Measurements from ENCODE around the gene GRAMD2A. TPM values are rescaled to one million over a fixed set of nuclear protein-coding genes. Genes with fewer than 3 reads are reported as not detected.

GRAMD2A gene
- total RNA-seq, 1 donor from 2014 or later, result 0.21 TPM

- Mint-ChIP-seq H3K4me3 (no peak overlapping the region), H3K27me3 (ENCODE audit: insufficient read depth) (peaks cover 17% of the 10 kb centered on the region), H3K9me3 (no peaks in the 10 kb centered on the region), H3K27ac (no peak overlapping the region), H3K36me3 (ENCODE audit: low read depth) (no peaks in the 10 kb centered on the region), H3K4me1 (ENCODE audit: low read depth) (no peaks in the 10 kb centered on the region)
- intact Hi-C loops (cut with micrococcal nuclease), result no loop called here
- DNase-seq (ENCODE audit: low spot score), result no peak
These were observed 69.2 kb downstream of the GRAMD2A start for GRCh38 chr15:72128359-72128758.

GRCh38 chr15:72127724-72128322 lies 69.8 kb downstream of the GRAMD2A start:
- no peak for DNase-seq (ENCODE audit: low spot score)
- Mint-ChIP-seq H3K36me3 (ENCODE audit: low read depth) (no peaks in the 10 kb centered on the region), H3K4me1 (ENCODE audit: low read depth) (no peaks in the 10 kb centered on the region), H3K27me3 (ENCODE audit: insufficient read depth) (peaks cover 14% of the 10 kb centered on the region), H3K4me3 (no peak overlapping the region), H3K27ac (no peak overlapping the region), H3K9me3 (no peaks in the 10 kb centered on the region)
- intact Hi-C loops (cut with micrococcal nuclease), result no loop called here

- no peaks in the 10 kb centered on the region for H3K9me3 Mint-ChIP-seq
- peaks cover 14% of the 10 kb centered on the region for H3K27me3 Mint-ChIP-seq (ENCODE audit: insufficient read depth)
- no peaks in the 10 kb centered on the region for H3K36me3 Mint-ChIP-seq (ENCODE audit: low read depth)
- intact Hi-C loops (cut with micrococcal nuclease), result no loop called here
- no peak overlapping the region for H3K27ac Mint-ChIP-seq
- H3K4me3 Mint-ChIP-seq, result no peak overlapping the region
- peaks cover under 1% of the 10 kb centered on the region for H3K4me1 Mint-ChIP-seq (ENCODE audit: low read depth)
- no peak for DNase-seq (ENCODE audit: low spot score)
These were observed 73.4 kb downstream of the GRAMD2A start for GRCh38 chr15:72124218-72124617.

DNA sequence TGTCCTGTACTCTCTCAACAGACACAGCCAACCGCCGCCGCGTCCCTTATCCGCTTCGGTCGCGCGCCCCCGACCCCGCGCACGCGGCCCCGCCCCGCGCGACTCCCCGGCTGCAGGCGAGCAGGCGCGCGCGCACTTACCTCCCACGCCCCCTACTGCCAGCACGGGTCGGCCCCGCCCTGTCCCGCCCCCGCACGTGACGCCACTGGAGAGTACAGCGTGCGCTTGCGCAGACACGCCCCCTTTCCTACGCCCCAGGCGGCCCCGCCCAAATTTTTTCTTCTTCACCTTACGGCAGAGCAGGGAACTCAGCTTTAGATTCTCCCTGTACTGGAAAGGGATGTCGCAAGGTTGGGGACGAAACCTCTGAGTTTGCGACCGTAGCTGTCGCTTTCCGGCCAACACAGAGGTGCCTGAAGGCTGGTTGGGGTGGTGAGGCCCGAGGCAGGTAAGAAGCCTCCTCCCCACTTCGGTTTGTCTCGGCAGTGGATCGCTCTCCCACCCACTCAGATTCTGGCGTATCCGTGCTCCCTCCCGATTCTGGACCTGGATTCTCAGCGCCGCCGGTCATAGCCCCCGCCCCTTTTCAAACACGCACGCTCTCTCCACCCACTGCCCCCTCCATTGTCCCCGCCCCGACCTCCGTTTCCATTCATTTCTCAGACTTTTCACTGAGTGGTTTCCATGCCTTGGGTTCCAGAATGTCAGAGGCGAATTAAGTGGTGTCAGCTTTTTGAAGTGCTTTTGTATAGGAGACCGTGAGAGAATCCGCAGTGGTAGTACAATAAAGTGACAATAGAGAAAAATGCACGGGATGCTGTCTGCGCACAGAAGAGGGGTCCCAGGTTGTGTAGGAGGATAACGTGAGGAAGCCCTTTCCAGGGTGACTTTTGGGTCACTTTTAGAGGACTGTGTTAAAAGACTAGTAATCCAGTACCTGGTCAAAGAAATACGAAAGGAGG lies 79.3 kb downstream of the GRAMD2A start, which contains the start of the genes MYO9A and SENP8:
MYO9A (minus strand) TSS at position 134 of the 962 bp plus-strand sequence. CDS start 71,587 bp downstream, outside the sequence.
SENP8 (plus strand) TSS at position 387 of the 962 bp plus-strand sequence. CDS start 21,221 bp downstream, outside the sequence.
- peak; percentile 95 for DNase-seq (ENCODE audit: low spot score)
- H3K36me3 Mint-ChIP-seq (ENCODE audit: low read depth), result no peaks in the 10 kb centered on the region
- H3K4me1 Mint-ChIP-seq (ENCODE audit: low read depth), result peaks cover 23% of the 10 kb centered on the region
- H3K27ac Mint-ChIP-seq, result peak within 1 kb of the TSS; percentile 95
- H3K27me3 Mint-ChIP-seq (ENCODE audit: insufficient read depth), result peaks cover 16% of the 10 kb centered on the region
- no peaks in the 10 kb centered on the region for H3K9me3 Mint-ChIP-seq
- intact Hi-C loops (cut with micrococcal nuclease), result loop anchor here (1.0 to 2.0 kb wide), 8 partner anchors 23 to 667 kb away; partner anchors contain the start of genes CELF6, HEXA and PARP6
- peak within 1 kb of the TSS; percentile 93 for H3K4me3 Mint-ChIP-seq

GRCh38 chr15:72117486-72118016 lies 80.0 kb downstream of the GRAMD2A start:
- Mint-ChIP-seq H3K36me3 (ENCODE audit: low read depth) (no peaks in the 10 kb centered on the region), H3K27ac (peak overlapping the region; percentile 83), H3K4me3 (peak overlapping the region; percentile 93), H3K9me3 (no peaks in the 10 kb centered on the region), H3K4me1 (ENCODE audit: low read depth) (peaks cover 23% of the 10 kb centered on the region), H3K27me3 (ENCODE audit: insufficient read depth) (peaks cover 16% of the 10 kb centered on the region)
- intact Hi-C loops (cut with micrococcal nuclease), result loop anchor here (1.0 to 2.0 kb wide), 8 partner anchors 24 to 667 kb away; partner anchors contain the start of genes CELF6, HEXA and PARP6
- peak; percentile 67 for DNase-seq (ENCODE audit: low spot score)

DNA sequence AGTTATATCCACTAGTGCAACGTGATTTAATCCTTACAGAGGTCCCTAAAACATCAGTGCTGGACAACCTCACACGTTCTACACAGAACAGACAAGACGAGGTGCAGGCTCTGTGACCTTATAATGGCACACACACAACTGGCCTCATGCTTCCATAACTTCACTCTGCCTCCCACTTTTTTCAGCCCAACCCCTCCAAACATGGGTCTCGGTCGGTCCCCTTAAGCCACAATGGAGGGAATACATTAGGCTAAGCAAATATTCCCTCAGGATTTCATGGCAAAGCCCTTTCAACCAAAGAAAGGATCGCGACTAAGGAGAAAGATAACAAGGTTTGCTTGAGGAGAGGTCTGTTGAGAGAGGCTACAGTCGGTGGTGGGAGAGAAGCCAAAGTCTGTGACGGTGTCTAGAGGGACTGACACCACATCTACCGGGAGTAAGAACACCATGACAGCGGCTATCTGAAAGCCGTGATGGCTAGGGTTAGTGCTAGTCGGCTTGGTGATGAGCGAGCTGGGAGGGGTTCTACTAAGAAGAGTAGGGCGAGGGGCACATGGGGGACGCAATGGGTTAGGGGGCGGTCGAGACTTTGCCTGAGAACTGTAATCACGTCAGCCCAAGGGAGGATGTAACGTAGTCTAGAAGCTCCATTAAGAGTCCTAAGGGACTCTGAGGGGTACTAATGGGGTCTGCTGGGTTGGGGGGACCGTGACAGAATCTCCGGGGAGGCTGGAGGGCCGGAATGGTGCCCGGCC lies 80.7 kb downstream of the GRAMD2A start:
- intact Hi-C loops (cut with micrococcal nuclease), result no loop called here
- peak overlapping the region; percentile 93 for H3K4me3 Mint-ChIP-seq
- no peaks in the 10 kb centered on the region for H3K9me3 Mint-ChIP-seq
- peaks cover 23% of the 10 kb centered on the region for H3K4me1 Mint-ChIP-seq (ENCODE audit: low read depth)
- peak overlapping the region; percentile 83 for H3K27ac Mint-ChIP-seq
- H3K27me3 Mint-ChIP-seq (ENCODE audit: insufficient read depth), result peaks cover 16% of the 10 kb centered on the region
- peak; percentile 17 for DNase-seq (ENCODE audit: low spot score)
- no peaks in the 10 kb centered on the region for H3K36me3 Mint-ChIP-seq (ENCODE audit: low read depth)

GRCh38 chr15:72113347-72114031 lies 84.1 kb downstream of the GRAMD2A start:
- peaks cover 15% of the 10 kb centered on the region for H3K4me1 Mint-ChIP-seq (ENCODE audit: low read depth)
- intact Hi-C loops (cut with micrococcal nuclease), result no loop called here
- no peak for DNase-seq (ENCODE audit: low spot score)

DNA sequence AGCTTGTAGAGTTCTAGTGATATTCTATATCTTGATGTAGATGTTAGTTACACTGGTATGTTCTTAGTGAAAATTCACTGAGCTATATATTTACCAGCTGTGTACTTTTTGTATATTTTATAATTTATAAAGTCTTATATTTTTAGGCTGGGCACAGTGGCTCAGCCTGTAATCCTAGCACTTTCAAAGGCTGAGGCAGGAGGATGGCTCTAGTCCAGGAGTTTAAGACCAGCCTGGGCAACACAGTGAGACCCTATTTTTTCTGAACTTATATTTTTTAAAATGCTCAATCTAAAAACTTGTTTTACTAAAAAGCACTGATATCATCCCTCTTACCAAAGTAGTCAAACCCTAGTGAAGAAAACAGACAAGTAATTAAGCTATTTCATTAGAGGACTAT lies 84.8 kb downstream of the GRAMD2A start:
- no peak overlapping the region for H3K4me3 Mint-ChIP-seq
- H3K27ac Mint-ChIP-seq, result no peak overlapping the region
- no peaks in the 10 kb centered on the region for H3K36me3 Mint-ChIP-seq (ENCODE audit: low read depth)
- no peaks in the 10 kb centered on the region for H3K9me3 Mint-ChIP-seq
- no peak for DNase-seq (ENCODE audit: low spot score)
- intact Hi-C loops (cut with micrococcal nuclease), result no loop called here
- H3K4me1 Mint-ChIP-seq (ENCODE audit: low read depth), result peaks cover 15% of the 10 kb centered on the region
- H3K27me3 Mint-ChIP-seq (ENCODE audit: insufficient read depth), result peaks cover 16% of the 10 kb centered on the region

More at GRCh38 chr15:72113347-72114031, 84.1 kb downstream of the GRAMD2A start:
- H3K4me3 Mint-ChIP-seq, result no peak overlapping the region
- no peaks in the 10 kb centered on the region for H3K36me3 Mint-ChIP-seq (ENCODE audit: low read depth)
- H3K9me3 Mint-ChIP-seq, result no peaks in the 10 kb centered on the region
- H3K27me3 Mint-ChIP-seq (ENCODE audit: insufficient read depth), result peaks cover 16% of the 10 kb centered on the region
- no peak overlapping the region for H3K27ac Mint-ChIP-seq

GRCh38 chr15:72112116-72112515 lies 85.5 kb downstream of the GRAMD2A start:
- peaks cover 16% of the 10 kb centered on the region for H3K27me3 Mint-ChIP-seq (ENCODE audit: insufficient read depth)
- DNase-seq (ENCODE audit: low spot score), result no peak
- no peak overlapping the region for H3K27ac Mint-ChIP-seq
- intact Hi-C loops (cut with micrococcal nuclease), result no loop called here
- H3K4me1 Mint-ChIP-seq (ENCODE audit: low read depth), result peaks cover 14% of the 10 kb centered on the region
- H3K4me3 Mint-ChIP-seq, result no peak overlapping the region
- no peaks in the 10 kb centered on the region for H3K36me3 Mint-ChIP-seq (ENCODE audit: low read depth)
- no peaks in the 10 kb centered on the region for H3K9me3 Mint-ChIP-seq

GRCh38 chr15:72110355-72110754 lies 87.2 kb downstream of the GRAMD2A start:
- no peak overlapping the region for H3K27ac Mint-ChIP-seq
- no peaks in the 10 kb centered on the region for H3K9me3 Mint-ChIP-seq
- intact Hi-C loops (cut with micrococcal nuclease), result no loop called here

More at GRCh38 chr15:72110355-72110754, 87.2 kb downstream of the GRAMD2A start:
- DNase-seq (ENCODE audit: low spot score), result no peak
- H3K4me1 Mint-ChIP-seq (ENCODE audit: low read depth), result no peaks in the 10 kb centered on the region
- peaks cover 6% of the 10 kb centered on the region for H3K27me3 Mint-ChIP-seq (ENCODE audit: insufficient read depth)
- no peaks in the 10 kb centered on the region for H3K36me3 Mint-ChIP-seq (ENCODE audit: low read depth)
- no peak overlapping the region for H3K4me3 Mint-ChIP-seq

Data from activated T-helper 1 cell treated with anti-CD3 and anti-CD28 coated beads, Interleukin-12 subunit alpha, Interleukin-12 subunit beta, Interleukin-2, Interleukin-4 antibody, amounts not matched to agents 30 ng/mL and 10 ng/mL and 1 ng/mL, durations not matched to agents 14 hours and 24 hours and 36 hours (primary cell).